SKM-1 treated with dmso at 0.1 percent for 144 hours (cell line): Measurements from ENCODE around the gene MRPS31.
"Not testable (repeated sequence)": the region's sequence is repeated elsewhere in the genome, so short reads cannot be mapped to it uniquely, and the experiment has no call there.

Experiments used
- DNase-seq: peaks from one replicate; lab custom pipeline; 2025; ENCODE audit not compliant: unreplicated experiment; lab: John Stamatoyannopoulos, UW

Gene MRPS31

GRCh38 chr13:40789275-40790153, 18.5 kb upstream of the MRPS31 start, which contains the start of gene SLC25A15:
TSS of gene SLC25A15 (plus strand) at chr13:40789611. CDS start at chr13:40793227, 3,616 bp downstream.
- peak; percentile 68 for DNase-seq

- DNase-seq: not testable (repeated sequence)
Measured at GRCh38 chr13:40788540-40789274, 17.7 kb upstream of the MRPS31 start.

DNA sequence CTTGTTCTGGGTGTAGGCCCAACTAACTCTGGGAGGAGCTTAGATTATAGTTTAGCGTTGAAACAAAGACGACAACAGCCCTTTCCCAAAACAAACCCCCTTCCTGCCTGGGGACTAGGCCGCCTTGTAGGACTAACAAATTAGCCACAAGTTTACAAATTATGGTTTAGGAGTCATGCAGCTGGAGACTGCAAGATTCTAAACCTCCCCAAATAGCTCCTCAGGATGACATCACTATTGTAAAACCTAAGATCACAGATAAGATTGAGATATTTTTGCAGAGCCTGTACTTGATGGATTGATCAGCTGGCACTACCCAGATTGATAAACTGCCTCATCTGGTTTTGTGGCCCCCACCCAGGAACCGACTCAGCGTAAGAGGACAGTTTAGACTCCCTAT, 16.1 kb upstream of the MRPS31 start:
- no peak for DNase-seq

GRCh38 chr13:40786568-40786996, 15.6 kb upstream of the MRPS31 start:
- DNase-seq: no peak

- DNase-seq: no peak
Measured at GRCh38 chr13:40784540-40784939, 13.6 kb upstream of the MRPS31 start.

DNA sequence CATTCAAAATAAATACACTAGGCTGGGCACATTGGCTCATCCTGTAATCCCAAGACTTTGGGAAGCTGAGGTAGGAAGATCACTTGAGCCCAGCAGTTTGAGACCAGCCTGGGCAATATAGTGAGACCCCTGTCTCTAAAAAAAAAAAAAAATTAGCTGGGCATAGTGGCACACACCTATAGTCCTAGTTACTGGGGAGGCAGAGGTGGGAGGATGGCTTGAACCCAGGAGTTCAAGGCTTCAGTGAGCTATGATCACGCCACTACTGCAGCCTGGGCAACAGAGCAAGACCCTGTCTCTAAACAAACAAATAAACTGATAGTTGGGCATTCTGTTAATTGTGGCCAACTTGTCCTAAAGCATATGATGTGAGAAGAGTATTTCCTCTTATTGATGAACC, 12.0 kb upstream of the MRPS31 start:
- not testable (repeated sequence) for DNase-seq

DNA sequence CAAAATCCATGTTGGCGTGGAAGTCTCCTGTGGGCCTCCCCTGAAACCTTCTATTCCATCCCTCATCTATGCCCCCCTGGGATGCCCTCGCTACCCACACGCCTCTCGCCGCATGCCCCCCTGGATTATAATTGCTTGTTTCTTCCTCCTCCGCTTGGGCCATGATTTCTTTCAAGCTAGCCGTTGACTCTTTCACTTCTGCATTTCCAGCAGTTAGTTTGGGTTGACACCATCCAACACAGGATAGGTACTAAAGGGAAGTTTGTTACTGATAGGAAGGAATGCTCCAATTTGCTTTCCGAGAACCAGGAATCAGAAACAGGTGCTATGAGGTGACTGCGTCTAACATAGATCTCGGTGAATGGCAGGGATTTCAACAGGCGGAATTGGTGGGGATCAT, 10.7 kb upstream of the MRPS31 start:
- peak; percentile 45 for DNase-seq

DNA sequence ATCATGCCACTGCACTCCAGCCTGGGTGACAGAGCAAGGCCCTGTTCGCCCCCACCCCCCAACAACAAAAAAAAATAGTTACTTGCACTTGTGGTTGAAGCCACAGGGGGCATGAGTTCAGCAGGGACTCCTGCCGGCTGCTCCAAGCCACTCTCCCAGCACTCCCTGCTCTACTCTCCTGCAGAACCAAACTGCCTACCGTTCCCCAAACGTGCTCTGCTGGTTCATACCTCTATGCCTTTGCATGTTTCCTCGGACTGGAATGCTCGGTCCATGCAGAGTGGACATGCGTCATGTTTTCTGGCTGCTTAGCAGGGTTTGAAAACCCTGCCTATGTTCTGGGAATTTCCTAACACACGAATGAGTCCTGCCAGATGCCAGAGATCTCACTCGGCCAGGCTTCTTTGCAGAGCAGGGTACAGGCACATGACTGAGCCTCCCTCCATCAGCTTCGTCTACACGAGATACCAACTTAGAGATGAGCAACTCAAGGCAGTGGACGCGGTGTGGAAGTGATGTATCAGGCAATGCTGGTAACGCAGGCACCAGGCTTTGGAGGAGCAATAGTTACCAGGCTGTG, 9.9 kb upstream of the MRPS31 start:
- peak; percentile 27 for DNase-seq

- DNase-seq: no peak
Measured at GRCh38 chr13:40779796-40780285, 8.9 kb upstream of the MRPS31 start.

DNA sequence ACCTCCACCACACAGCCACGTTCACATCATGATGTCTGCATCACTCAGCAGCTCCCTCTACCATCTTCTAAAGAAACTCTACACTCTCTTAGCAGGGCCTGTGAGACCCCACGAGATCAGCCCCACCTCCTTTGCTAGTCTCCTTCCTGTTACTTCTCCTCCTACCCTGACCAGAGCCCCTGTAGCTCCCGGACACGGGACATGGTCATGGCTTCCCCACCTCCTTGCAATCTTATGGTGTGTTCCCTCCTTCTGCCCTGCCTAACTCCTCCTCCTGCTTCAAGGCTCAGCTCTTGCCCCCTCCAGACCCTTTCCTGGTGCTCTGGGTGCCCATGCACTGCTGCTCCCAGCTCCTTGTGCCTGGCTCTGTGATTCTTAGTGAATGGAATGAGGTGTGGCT, 8.1 kb upstream of the MRPS31 start:
- DNase-seq: no peak

- DNase-seq: no peak
Measured at GRCh38 chr13:40777809-40778175, 6.8 kb upstream of the MRPS31 start.

DNA sequence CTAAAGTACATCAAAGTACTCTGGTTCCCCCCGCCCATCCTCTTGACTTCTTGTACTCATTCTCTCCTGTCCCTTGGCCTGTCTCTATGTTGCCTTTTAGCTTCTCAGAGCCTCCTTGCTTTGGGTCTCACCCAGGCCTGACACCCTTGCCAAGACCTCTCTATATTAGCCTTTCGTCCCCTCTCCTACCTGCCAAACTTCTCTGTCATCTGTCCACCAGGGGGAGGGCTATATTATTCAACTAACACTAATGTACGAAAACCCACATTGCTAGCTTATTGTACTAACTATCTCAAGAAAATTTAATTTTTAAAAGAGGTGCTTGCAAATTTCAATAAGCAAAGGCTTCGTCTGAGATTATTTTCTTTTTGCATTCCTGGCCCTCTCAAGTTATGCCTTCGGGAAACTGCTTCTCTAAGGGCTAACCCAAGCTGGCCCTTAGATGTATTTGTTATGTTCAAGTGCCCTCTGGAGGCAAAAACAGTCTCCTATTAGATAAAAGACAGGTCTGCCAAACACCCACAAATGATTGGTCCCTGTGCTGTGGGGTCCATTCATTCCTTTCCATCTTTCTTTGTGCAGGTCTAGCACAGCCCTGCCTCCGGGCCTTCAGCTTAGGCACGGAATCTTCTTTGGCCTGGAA, 6.3 kb upstream of the MRPS31 start:
- DNase-seq: peak; percentile 73

GRCh38 chr13:40776681-40777165, 5.7 kb upstream of the MRPS31 start:
- DNase-seq: peak; percentile 84

- no peak for DNase-seq
Measured at GRCh38 chr13:40776232-40776631, 5.2 kb upstream of the MRPS31 start.

- no peak for DNase-seq
Measured at GRCh38 chr13:40774672-40775071, 3.7 kb upstream of the MRPS31 start.

GRCh38 chr13:40772765-40773473, 1.9 kb upstream of the MRPS31 start:
- no peak for DNase-seq

DNA sequence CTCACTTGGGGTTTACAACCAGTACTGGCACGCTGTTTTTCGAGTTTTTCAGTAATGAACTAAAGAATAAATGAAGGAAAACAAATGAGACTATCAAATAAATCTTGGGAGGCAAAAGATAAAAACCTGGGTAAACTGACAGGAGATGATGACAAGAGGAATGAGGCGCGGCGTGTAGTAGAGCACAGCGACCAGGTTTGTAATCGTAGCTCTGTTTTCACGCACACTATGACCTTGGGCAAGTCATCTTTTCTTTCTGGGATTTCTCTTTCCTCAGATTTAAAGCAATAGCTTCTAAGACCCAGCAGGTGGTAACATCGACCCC, 419 bp downstream of the MRPS31 start:
- DNase-seq: no peak

- no peak for DNase-seq
Measured at GRCh38 chr13:40769970-40770369, 1.0 kb downstream of the MRPS31 start.

GRCh38 chr13:40765602-40766001, 5.4 kb downstream of the MRPS31 start:
- DNase-seq: no peak

DNA sequence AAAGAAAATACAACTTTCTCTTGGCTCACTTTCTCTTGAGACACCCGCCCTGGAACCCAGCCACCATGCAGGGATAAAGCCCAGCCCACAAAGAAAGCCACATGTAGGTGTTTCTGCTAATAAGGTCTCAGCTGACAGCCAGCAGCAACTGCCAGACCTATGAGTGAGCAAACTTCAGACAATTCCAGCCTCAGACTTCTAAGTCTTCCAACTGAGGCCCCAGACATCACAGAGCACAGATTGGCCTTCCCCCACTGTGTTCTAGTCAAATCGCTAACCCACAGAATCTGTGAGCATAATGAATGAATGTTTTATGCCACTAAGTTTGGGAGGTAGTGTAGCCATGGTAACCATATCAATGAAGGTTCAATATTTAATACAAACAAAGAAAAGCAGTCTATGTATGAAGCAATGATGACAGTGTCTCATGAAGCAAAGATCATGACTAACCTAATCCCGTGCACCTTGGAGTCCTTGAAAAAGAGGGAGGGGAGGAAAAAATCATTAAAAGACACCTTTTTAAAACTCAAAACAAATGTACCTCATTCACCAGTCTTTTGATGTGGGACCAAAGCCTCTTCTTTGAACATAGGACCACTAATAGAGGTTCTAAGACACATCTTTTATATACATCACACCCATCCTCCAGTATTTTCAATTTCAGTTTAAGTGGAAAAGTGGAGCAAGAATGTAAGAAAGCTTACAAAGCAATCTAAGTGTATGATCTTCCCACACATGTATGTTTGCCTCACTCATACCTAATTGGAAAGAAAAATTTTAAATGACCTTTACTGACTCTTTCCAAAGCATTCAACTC, 6.2 kb downstream of the MRPS31 start:
- DNase-seq: no peak
